NT2/D1 (cell line): Measurements from ENCODE around the gene DPP6.

ENCODE experiments used
- DNase-seq: peaks from one replicate; pipeline ENCODE4 v3.0.0-alpha.2; 2011; ENCODE audit warnings: low read depth, low spot score
- H3K27me3 ChIP-seq: 2 replicates; pipeline ENCODE4 v1.6.0; 2011; ENCODE audit warnings: mild to moderate bottlenecking; ENCODE audit not compliant: insufficient read length, insufficient read depth
- H3K36me3 ChIP-seq: 2 replicates; pipeline ENCODE4 v1.6.1; 2011; ENCODE audit warnings: mild to moderate bottlenecking, low read length, mixed read lengths; ENCODE audit not compliant: insufficient read depth, insufficient read length
- H3K4me1 ChIP-seq: 2 replicates; pipeline ENCODE4 v1.5.1; 2011; ENCODE audit not compliant: insufficient read depth, insufficient read length
- H3K4me3 ChIP-seq: 2 replicates; pipeline ENCODE4 v1.5.1; 2011; ENCODE audit warnings: low read depth; ENCODE audit not compliant: insufficient read length
- H3K9ac ChIP-seq: 2 replicates; pipeline ENCODE4 v1.6.0; 2011; ENCODE audit warnings: low read depth; ENCODE audit not compliant: insufficient read length
- H3K9me3 ChIP-seq: 2 replicates; pipeline ENCODE4 v1.5.1; 2011; ENCODE audit warnings: mild to moderate bottlenecking, low read length; ENCODE audit not compliant: insufficient read depth
- SUZ12 ChIP-seq: IDR thresholded peaks from 2 replicates; pipeline ENCODE4 v1.6.1; 2011; ENCODE audit not compliant: insufficient read length, insufficient read depth; ENCODE audit errors: extremely low read depth
- YY1 ChIP-seq: IDR thresholded peaks from 2 replicates; pipeline ENCODE4 v1.6.1; 2011; ENCODE audit not compliant: insufficient read length, insufficient read depth
- ZNF274 ChIP-seq: IDR thresholded peaks from 2 replicates; pipeline ENCODE4 v1.6.1; 2011; ENCODE audit warnings: mild to moderate bottlenecking, low read depth, low read length

DPP6 gene

DNA sequence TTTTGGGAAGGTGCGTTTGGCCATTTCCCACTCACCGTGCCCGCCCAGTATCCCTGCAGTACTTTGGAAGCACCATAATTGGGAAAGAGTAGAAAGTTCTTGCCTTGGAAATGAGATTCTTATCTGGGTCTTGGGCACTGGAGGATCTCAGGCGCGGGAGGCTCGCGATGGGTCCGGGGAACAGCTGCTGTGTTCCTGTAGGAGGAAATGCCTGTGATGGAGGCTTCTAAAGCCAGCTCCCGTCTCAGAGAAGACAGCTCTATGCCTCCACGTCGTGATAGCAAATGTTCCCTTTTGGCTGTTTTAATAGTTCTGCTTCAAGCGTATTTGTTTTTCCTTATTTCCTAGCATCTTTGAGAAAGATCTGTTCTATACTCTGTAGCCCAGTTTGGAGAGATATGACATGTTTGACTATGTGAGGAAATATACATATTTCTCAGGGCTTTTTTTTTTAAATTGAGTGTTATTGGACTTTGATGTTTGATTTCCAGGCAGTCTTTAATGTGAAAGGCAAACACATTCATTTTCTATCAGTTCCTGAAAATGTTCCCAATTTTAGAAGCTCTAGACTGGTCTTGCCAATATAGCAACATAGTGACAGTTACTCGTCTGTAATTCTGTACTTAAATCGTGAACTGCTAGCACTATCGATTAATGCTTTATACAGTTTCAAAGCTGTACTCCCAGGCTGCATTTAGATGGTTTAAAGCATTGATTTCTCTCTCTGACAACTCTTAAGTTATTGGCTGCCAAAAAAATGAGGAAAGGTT is 280.8 kb downstream of the DPP6 start:
- DNase-seq, result no peak

DNA sequence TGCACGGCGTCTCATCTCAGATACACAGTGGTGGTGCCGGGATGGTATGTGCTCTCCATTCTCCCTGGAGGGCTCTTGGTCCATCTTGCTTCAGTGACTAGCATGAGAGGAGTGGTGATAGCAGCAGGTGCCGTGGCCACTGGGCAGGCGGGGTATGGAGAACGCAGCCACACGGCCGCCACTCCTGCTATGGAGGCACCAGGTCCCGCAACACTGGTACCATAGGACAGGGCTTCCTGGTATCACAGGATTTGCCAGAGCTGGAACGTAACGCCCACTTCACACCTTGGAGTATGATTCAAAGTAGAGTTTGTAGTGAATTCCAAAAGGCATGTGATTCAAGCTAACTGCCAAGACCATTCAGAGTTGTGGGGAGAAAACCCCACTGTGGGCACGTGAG is 284.1 kb downstream of the DPP6 start:
- Histone ChIP-seq H3K9ac (no peak overlapping the region), H3K4me1 (no peaks in the 10 kb centered on the region), H3K4me3 (no peak overlapping the region), H3K9me3 (no peaks in the 10 kb centered on the region), H3K27me3 (no peaks in the 10 kb centered on the region), H3K36me3 (no peaks in the 10 kb centered on the region)
- DNase-seq, result no peak
- TF ChIP-seq YY1 (no peak), SUZ12 (no peak), ZNF274 (no peak)

More for the DNA sequence above, 280.8 kb downstream of the DPP6 start:
- TF ChIP-seq ZNF274 (no peak), SUZ12 (no peak), YY1 (no peak)
- no peaks in the 10 kb centered on the region for H3K36me3 ChIP-seq
- H3K4me3 ChIP-seq, result no peak overlapping the region
- no peaks in the 10 kb centered on the region for H3K9me3 ChIP-seq
- no peaks in the 10 kb centered on the region for H3K27me3 ChIP-seq
- no peaks in the 10 kb centered on the region for H3K4me1 ChIP-seq
- no peak overlapping the region for H3K9ac ChIP-seq

DNA sequence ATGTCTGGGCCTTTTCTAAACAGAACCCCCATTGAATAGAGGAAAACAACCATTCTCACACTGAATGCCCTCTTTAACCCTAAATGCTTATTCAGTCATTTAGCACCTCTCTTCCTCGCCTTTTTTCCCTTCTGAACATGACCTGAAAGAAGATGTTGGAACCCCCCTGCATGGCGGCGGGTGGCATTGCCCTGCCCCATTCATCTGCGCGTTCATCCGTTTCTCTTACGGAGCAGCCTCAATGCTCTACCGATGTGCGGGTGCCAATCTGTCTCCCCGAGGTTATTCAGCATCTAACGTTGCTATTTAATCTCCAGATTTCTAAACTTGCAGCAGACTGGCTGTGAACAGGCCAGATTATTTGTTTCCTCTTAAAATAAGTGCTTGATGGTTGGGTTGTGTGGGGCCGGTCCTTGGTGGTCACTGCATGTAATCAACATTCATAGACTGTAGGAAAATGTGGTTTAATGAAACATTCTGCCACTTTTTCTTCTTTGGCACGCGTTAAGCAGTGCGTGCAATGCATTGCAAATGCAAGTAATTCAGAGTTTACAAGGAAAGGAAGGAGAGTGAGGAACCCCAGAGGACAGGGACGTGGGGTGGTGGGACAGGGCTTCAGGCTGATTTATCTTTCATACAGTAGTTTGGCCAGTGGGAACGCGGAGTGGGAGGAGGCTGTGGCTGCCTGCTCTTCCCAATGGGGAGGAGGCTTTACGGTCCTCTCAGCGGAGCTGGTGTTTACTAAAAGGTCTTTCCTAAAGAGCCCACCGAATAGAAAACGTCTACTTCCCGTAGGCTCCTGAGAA is 286.7 kb downstream of the DPP6 start:
- no peaks in the 10 kb centered on the region for H3K27me3 ChIP-seq
- H3K4me1 ChIP-seq, result no peaks in the 10 kb centered on the region
- H3K36me3 ChIP-seq, result no peaks in the 10 kb centered on the region
- DNase-seq, result no peak
- no peak overlapping the region for H3K4me3 ChIP-seq
- H3K9ac ChIP-seq, result no peak overlapping the region
- TF ChIP-seq ZNF274 (no peak), YY1 (no peak), SUZ12 (no peak)
- H3K9me3 ChIP-seq, result no peaks in the 10 kb centered on the region

DNA sequence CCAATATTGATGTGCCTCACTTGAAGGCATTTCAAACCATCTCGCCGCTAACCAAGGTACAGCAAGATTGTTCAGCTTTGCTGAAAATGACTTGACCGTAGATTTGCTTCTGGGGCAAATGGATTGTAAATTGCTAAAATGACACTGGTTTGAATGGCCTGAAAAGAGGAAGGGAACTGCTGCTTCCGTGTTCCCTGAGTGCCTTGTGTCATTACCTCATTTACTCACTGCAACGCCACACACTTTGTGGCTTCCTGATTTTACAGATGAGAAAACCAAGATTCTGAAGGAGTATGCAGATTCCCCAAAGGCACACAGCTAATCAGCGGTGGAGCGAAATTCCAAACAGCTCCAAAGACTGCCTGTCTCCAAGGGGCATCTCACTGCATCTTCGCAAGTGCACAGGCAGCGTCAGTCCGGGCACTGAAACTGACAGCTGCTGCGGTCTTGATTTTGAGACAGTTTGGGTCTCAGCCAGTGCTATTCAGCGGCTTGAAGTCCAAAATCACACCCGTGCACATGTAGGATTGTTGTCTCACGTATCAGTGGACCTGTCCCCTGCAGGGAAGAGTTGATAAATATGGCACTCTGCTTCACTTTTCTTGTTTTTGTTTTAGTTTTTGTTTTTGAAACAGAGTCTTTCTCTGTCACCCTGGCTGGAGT is 290.9 kb downstream of the DPP6 start:
- TF ChIP-seq SUZ12, result no peak
- no peak for TF ChIP-seq YY1
- TF ChIP-seq ZNF274, result no peak
- no peak overlapping the region for H3K9ac ChIP-seq
- H3K36me3 ChIP-seq, result no peaks in the 10 kb centered on the region
- no peaks in the 10 kb centered on the region for H3K9me3 ChIP-seq
- H3K4me1 ChIP-seq, result no peaks in the 10 kb centered on the region
- DNase-seq, result no peak
- no peaks in the 10 kb centered on the region for H3K27me3 ChIP-seq
- no peak overlapping the region for H3K4me3 ChIP-seq

DNA sequence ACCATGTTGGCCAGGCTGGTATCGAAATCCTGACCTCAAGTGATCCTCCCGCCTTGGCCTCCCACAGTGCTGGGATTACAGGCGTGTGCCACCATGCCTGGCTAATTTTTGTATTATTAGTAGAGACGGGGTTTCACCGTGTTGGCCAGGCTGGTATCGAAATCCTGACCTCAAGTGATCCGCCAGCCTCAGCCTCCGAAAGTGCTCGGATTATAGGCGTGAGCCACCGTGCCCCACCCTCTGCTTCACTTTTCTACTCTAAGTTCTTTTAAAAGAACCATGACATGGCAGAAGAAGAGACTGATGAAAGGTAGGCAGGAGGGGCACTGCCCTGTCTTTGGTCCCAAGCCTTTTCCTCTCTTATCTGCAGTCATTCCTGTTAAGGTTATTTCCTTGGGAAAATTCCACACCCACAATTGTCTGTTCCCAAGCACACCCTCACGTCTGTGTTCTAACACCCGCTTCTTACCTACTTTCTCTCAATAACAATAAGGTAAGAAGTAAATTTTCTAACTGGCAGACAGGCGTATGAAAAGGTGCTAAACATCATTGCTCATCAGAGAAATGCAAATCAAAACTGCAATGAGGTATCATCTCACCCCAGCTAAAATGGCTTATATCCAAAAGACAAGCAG is 291.7 kb downstream of the DPP6 start:
- Histone ChIP-seq H3K9me3 (no peaks in the 10 kb centered on the region), H3K27me3 (no peaks in the 10 kb centered on the region), H3K9ac (no peak overlapping the region), H3K4me3 (no peak overlapping the region), H3K36me3 (no peaks in the 10 kb centered on the region), H3K4me1 (no peaks in the 10 kb centered on the region)
- TF ChIP-seq YY1, result no peak
- TF ChIP-seq SUZ12, result no peak
- no peak for TF ChIP-seq ZNF274
- DNase-seq, result no peak

DNA sequence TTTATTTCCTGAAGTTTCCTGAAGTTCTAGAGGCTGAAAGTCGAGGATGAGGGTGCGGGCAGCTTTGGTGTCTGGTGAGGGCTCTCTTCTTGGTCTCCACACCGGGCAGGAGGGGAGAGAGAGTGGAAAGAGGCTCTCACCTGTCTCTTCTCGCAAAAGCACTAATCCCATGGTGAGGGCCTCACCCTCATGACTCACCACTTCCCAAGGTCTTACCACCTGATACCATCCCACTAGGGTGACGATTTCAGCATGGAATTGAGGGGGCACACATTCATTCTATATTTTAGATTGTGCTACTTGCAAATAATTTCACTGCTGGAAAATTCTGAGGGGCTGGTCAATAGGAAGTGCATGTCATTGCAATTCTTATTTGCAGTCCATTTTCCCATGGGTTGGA is 292.9 kb downstream of the DPP6 start:
- Histone ChIP-seq H3K36me3 (no peaks in the 10 kb centered on the region), H3K4me1 (no peaks in the 10 kb centered on the region), H3K9me3 (no peaks in the 10 kb centered on the region), H3K4me3 (no peak overlapping the region), H3K27me3 (no peaks in the 10 kb centered on the region), H3K9ac (no peak overlapping the region)
- no peak for DNase-seq
- TF ChIP-seq ZNF274, result no peak
- TF ChIP-seq YY1, result no peak
- no peak for TF ChIP-seq SUZ12

DNA sequence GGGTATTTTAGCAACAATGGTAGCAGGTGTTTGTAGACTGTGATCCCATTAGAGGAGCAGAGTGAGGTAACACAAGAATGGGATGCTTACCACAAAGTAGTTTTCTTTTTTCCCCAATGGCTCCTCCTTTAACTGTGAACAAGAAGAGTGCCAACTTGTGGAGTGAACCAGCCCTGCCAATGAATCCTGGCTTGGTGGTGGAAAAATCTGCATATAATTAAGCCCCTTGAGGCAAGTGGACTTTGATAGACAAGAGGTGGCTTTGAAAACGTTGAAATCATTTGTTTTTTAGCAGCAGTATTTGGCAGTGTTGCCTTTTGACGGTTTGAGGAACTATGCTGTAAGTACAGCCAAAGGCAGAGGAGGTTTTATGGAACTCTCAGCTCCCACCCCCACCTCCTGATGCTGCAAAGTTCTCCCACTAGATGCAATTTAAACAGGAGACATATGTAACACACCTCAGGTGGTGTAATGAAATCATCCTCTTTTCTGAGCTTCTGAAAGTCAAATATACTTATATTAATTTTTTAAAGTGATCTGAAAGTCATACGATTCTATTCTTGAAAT is 295.6 kb downstream of the DPP6 start:
- TF ChIP-seq ZNF274 (no peak), YY1 (no peak), SUZ12 (no peak)
- no peak overlapping the region for H3K4me3 ChIP-seq
- H3K27me3 ChIP-seq, result no peaks in the 10 kb centered on the region
- DNase-seq, result no peak
- no peak overlapping the region for H3K9ac ChIP-seq
- H3K9me3 ChIP-seq, result no peaks in the 10 kb centered on the region
- H3K36me3 ChIP-seq, result no peaks in the 10 kb centered on the region
- no peaks in the 10 kb centered on the region for H3K4me1 ChIP-seq
